Pancreas (tissue), 10 donors: ENCODE measurements around the gene SYT8. TPM values are rescaled to one million over a fixed set of nuclear protein-coding genes. Genes with fewer than 3 reads are reported as not detected.

Source experiments
- ATAC-seq, 4 donors: fragments of 200-7000 bp; cut with Tn5 transposase; one replicate each; pipeline versions ENCODE4 v1.8.0 to v1.9.1; 2020; ENCODE audit warnings: mild to moderate bottlenecking in 4 of 4, moderate library complexity in 4 of 4
- DNase-seq, 6 donors: peaks; one replicate each; pipeline ENCODE4 v3.0.0-alpha.2; 2020
- FAIRE-seq: peaks from 2 replicates; lab custom pipeline; 2012; peaks lifted over from hg19 to GRCh38; lab: Jason Lieb, UNC
- H3K27ac ChIP-seq, 4 donors: fragments of 200-600 bp; sonication (generic); 1 replicate in 3 of 4; 2 replicates in 1 of 4; pipeline versions ENCODE4 v1.5.0 to v1.8.0; 2020
- H3K27me3 ChIP-seq, 4 donors: fragments of 200-600 bp; one replicate each; pipeline ENCODE4 v1.8.0; 2021
- H3K36me3 ChIP-seq, 3 donors: fragments of 200-600 bp; sonication (generic) in 1 of 3; one replicate each; pipeline versions ENCODE4 v1.5.0 to v1.8.0; 2020 to 2021
- H3K4me1 ChIP-seq, 3 donors: fragments of 200-600 bp; one replicate each; pipeline ENCODE4 v1.8.0; 2021
- H3K4me3 ChIP-seq, 4 donors: fragments of 200-600 bp; sonication (generic) in 2 of 4; one replicate each; pipeline versions ENCODE4 v1.5.0 to v1.8.0; 2020 to 2021
- H3K9me3 ChIP-seq, 4 donors: fragments of 200-600 bp; one replicate each; pipeline ENCODE4 v1.8.0; 2021
- WGBS, 2 donors: extraction: QIAGEN DNeasy Blood & Tissue Kit; methylation state at CpG; one replicate each; pipeline ENCODE4 v1.1.7; 2013; 5-methylcytosine and 5-hydroxymethylcytosine counted together
- intact Hi-C, 3 donors: fragments of 100-400 bp; cut with DNase I; formaldehyde crosslinking; loops; one replicate each; pipeline versions ENCODE4 v1.11.1 to v1.14.2; 2022
- polyA plus RNA-seq, 2 donors: library from polyadenylated mRNA; stranded (reverse); fragments of 200-250 nt; gene quantifications; one replicate each; pipeline ENCODE4 v1.2.3, GENCODE V29; 2013
- total RNA-seq, 6 donors: library from RNA; stranded (reverse); fragmentation: NEBNext Ultra II Directional in 4 of 6; extraction: Animal tissue kit (Norgen Biotek cat#: 25700) in 4 of 6; gene quantifications; one replicate each; pipeline versions ENCODE4 v1.2.1 to v1.2.4, GENCODE V29; 2021 to 2023
- TF ChIP-seq, protein P1 (sequence below), 4 donors: fragments of 200-600 bp; sonication (generic) in 3 of 4; IDR thresholded peaks; one replicate each; pipeline versions ENCODE4 v1.5.0 to v1.8.0; 2021; ENCODE audit warnings: antibody characterized with exemption in 4 of 4
- donor health status: healthy with polysubstance abuse.
- donor health status: DM: no; HTN: no; CAD: no; lungs with moderate emphysema.
- donor health status: DM: no; HTN: no; CAD: no.
- donor health status: control.
- donor health status: control.
- donor health status: Bipolar disorder and iron deficiency.
- donor health status: DM: yes; HTN: yes; CAD: no.
- donor health status: DM: no; HTN: no; CAD: no.
- donor health status: DM: no; HTN: no; CAD: no.
- donor health status: DM: yes; HTN: yes; CAD: no.

SYT8 gene
- total and polyA plus RNA-seq, 8 donors, result 3.6 to 64.8 (median 16.9) TPM

DNA sequence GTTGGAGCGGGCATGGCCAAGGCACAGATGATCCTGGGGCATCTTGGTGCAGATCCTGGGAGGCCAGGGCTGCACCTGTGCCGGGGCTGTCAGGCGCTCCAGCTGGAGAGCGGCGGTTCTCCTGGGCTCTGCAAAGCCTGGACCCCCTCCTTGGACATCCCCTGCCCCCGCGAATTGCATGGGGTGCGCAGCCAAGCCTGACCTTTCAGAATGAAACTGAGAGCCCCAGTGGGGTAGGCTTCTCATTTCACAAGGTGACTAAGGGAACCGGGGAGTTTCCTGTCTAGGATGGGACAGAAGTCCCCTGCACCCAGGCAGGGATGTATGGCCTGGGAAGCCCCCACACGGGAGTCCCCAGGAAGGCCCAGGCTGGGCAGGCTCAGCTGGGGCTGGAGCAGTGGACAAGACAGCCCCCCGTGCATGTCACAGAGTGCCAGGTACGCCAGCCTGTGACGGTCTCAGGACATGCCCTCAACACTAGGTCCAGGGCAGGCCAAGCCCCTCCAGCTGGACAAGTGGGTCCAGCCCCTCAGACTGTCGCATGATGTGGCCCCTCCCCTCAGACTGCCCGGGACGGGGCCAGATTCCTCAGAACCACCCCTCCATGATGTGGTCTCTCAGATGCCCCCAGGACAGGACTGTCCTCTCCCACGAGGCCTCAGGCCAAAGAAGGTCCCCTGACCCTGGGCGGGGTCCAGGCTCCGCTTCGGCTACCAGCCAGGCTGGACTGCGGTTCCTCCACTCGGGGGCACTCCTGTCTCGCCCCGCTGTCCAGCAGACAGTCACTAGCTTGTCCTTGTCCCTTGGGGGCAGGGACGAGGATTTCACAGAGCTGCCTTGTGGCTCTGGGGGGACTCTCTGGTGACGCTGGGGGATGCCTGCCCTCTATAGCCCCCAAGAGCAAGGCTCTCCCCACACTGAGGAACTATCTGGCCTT is 20.4 kb downstream of the SYT8 start:
- Histone ChIP-seq H3K4me1 (no peaks in the 10 kb centered on the region), H3K27me3 (no peaks in the 10 kb centered on the region), H3K9me3 (no peaks in the 10 kb centered on the region), H3K4me3 (peak overlapping the region in 1 of 4 donors; percentile 36), H3K36me3 (no peaks in the 10 kb centered on the region), H3K27ac (no peak overlapping the region)
- peak in 2 of 6 donors; percentile 23 to 76 for DNase-seq
- intact Hi-C loops, result no loop called here
- TF ChIP-seq, protein P1, sequence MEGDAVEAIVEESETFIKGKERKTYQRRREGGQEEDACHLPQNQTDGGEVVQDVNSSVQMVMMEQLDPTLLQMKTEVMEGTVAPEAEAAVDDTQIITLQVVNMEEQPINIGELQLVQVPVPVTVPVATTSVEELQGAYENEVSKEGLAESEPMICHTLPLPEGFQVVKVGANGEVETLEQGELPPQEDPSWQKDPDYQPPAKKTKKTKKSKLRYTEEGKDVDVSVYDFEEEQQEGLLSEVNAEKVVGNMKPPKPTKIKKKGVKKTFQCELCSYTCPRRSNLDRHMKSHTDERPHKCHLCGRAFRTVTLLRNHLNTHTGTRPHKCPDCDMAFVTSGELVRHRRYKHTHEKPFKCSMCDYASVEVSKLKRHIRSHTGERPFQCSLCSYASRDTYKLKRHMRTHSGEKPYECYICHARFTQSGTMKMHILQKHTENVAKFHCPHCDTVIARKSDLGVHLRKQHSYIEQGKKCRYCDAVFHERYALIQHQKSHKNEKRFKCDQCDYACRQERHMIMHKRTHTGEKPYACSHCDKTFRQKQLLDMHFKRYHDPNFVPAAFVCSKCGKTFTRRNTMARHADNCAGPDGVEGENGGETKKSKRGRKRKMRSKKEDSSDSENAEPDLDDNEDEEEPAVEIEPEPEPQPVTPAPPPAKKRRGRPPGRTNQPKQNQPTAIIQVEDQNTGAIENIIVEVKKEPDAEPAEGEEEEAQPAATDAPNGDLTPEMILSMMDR (IDR thresholded peaks at IDR 0.05), result no peak
- no peak for ATAC-seq
- FAIRE-seq, result no peak
- 79 to 87% methylated on average over 26 of the region's 26 CpGs for WGBS, 2 donors

DNA sequence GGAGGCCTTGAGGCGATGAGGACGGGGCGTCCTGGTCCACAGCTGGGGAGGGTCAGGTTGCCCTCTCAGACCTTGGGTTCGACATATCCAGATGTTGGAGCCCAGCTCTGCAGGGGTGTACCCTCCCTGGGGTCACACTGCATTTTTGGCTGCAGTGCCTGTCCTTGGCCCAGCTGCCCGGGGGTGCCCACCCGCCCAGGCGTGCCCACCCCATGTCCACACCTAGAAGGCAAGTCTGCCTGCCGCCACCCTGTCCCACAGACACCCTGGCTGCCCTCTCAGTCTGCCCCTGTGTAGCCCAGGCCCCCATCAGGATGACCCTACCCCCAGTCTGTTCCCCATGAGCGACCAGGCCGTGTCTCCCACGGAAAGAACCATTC is 21.1 kb downstream of the SYT8 start:
- Histone ChIP-seq H3K4me3 (no peak overlapping the region), H3K36me3 (no peaks in the 10 kb centered on the region), H3K4me1 (no peaks in the 10 kb centered on the region), H3K27me3 (no peaks in the 10 kb centered on the region), H3K27ac (no peak overlapping the region), H3K9me3 (no peaks in the 10 kb centered on the region)
- FAIRE-seq (no peak), DNase-seq (peak in 2 of 6 donors; percentile 25 to 67), ATAC-seq (no peak)
- TF ChIP-seq, protein P1 (IDR thresholded peaks at IDR 0.05), result no peak
- intact Hi-C loops, result no loop called here
- WGBS, 2 donors, result 89 to 92% methylated on average over 10 to 11 of the region's 11 CpGs

DNA sequence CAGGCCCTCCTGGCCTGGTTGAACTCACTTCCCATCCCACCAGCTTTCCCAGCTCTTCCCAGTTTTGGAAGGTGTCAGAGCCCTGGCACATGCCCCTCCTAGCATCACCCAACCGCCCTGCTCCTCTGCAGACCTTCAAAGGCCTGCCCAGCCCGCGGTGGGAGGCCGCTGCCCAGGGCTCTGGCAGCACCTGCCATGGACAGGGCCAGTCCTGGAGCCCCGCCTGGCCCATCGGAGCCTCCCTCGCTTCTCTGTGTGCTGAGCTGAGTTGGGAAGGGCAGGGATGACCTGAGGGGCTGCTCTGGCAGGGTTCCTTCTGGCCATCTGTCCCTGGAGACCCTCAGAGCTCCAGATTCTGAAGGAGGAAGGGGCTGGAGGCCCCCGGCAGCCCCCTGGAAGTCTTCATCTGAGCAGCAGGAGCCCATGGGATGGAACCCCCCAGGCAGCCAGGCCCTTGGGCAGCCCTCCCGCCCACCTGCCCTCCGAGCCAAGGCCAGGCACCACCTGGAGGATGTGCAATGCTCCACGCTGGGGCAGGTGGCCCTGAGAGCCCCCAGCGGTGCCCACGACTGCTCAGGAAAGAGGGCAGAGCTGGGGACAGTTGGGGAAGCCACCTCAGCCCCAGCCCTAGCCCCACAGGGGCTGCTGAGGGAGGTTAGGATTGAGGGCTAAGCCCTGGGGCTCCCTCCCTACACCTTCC is 21.7 kb downstream of the SYT8 start:
- peak in 2 of 6 donors; percentile 29 to 62 for DNase-seq
- FAIRE-seq, result no peak
- 89 to 92% methylated on average over 13 of the region's 13 CpGs for WGBS, 2 donors
- Histone ChIP-seq H3K36me3 (no peaks in the 10 kb centered on the region), H3K4me1 (no peaks in the 10 kb centered on the region), H3K27ac (no peak overlapping the region), H3K27me3 (no peaks in the 10 kb centered on the region), H3K9me3 (no peaks in the 10 kb centered on the region), H3K4me3 (no peak overlapping the region)
- ATAC-seq, result no peak
- TF ChIP-seq, protein P1 (IDR thresholded peaks at IDR 0.05), result no peak
- intact Hi-C loops, result no loop called here

DNA sequence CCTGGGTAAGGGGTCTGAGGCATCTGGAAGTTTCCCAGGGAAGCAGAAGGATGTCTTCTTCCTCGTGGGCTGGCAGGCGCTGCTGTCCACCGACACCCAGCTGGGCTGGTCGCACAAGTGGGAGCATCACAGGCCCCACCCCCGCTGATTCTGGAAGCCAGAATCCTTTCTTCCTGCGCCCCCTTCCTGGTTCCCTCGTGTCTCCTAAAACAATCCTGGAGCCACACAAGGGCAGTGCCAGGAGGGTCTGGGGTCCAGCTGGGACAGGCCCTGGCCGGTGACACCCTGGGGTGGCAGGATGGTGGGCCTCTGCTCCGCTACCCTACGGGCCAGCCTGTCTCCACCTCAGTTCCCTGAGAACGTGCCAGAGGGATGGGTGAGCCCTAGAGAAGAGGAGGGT is 22.3 kb downstream of the SYT8 start:
- DNase-seq (peak in 2 of 6 donors; percentile 25 to 45), ATAC-seq (no peak), FAIRE-seq (no peak)
- no peak overlapping the region for H3K4me3 ChIP-seq
- TF ChIP-seq, protein P1 (IDR thresholded peaks at IDR 0.05), result no peak
- no peaks in the 10 kb centered on the region for H3K36me3 ChIP-seq
- no peaks in the 10 kb centered on the region for H3K9me3 ChIP-seq
- no peaks in the 10 kb centered on the region for H3K4me1 ChIP-seq
- WGBS, 2 donors, result 78 to 85% methylated on average over 11 of the region's 11 CpGs
- intact Hi-C loops, result no loop called here
- no peaks in the 10 kb centered on the region for H3K27me3 ChIP-seq
- no peak overlapping the region for H3K27ac ChIP-seq
